Adrenal gland (tissue), 5 donors: Measurements from ENCODE around the gene ACER3.

ENCODE experiments used
- CTCF ChIP-seq, 6 experiments: fragments of 450-650 bp in 4 of 6; fragments of 200-600 bp in 2 of 6; sonication (generic) in 1 of 6; IDR thresholded peaks; 1 replicate in 5 of 6; 2 replicates in 1 of 6; pipeline versions ENCODE4 v1.5.1 to v1.8.0; 2016 to 2021; ENCODE audit warnings: antibody characterized with exemption in 6 of 6, mild to moderate bottlenecking in 2 of 6, moderate library complexity in 1 of 6
- POLR2A ChIP-seq, 2 donors: fragments of 450-650 bp; IDR thresholded peaks; one replicate each; pipeline ENCODE4 v1.6.1; 2017; ENCODE audit warnings: antibody characterized with exemption in 2 of 2, mild to moderate bottlenecking in 2 of 2, moderate library complexity in 1 of 2
- donor health status: DM: no; HTN: no; CAD: no.

- TF ChIP-seq CTCF (IDR thresholded peaks at IDR 0.05): no peak
- TF ChIP-seq POLR2A (IDR thresholded peaks at IDR 0.05): no peak
These were observed 188.3 kb downstream of the ACER3 start for GRCh38 chr11:77049026-77049425.
